ENCODE data around the gene TRMT2B.
"Not testable (repeated sequence)": the region's sequence is repeated elsewhere in the genome, so short reads cannot be mapped to it uniquely, and the experiment has no call there.

DNA sequence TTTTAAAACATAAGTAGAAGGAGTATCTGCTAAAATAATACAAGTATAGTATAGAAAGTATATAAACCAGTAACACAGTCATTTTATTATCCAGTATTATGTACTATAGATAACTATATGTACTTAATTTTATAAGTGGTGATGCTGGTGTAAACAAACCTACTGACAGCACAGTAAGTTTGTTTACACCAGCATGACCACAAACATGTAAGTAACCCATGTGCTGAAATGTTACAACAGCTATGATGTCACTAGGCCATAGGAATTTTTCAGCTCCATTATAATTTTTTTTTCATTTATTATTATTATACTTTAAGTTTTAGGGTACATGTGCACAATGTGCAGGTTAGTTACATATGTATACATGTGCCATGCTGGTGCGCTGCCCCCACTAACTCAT lies 39.9 kb downstream of the TRMT2B start:
- TF ChIP-seq, protein P1, sequence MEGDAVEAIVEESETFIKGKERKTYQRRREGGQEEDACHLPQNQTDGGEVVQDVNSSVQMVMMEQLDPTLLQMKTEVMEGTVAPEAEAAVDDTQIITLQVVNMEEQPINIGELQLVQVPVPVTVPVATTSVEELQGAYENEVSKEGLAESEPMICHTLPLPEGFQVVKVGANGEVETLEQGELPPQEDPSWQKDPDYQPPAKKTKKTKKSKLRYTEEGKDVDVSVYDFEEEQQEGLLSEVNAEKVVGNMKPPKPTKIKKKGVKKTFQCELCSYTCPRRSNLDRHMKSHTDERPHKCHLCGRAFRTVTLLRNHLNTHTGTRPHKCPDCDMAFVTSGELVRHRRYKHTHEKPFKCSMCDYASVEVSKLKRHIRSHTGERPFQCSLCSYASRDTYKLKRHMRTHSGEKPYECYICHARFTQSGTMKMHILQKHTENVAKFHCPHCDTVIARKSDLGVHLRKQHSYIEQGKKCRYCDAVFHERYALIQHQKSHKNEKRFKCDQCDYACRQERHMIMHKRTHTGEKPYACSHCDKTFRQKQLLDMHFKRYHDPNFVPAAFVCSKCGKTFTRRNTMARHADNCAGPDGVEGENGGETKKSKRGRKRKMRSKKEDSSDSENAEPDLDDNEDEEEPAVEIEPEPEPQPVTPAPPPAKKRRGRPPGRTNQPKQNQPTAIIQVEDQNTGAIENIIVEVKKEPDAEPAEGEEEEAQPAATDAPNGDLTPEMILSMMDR (IDR thresholded peaks at IDR 0.05) = not testable (repeated sequence)
- not testable (repeated sequence) for TF ChIP-seq POLR2A (IDR thresholded peaks at IDR 0.05)
